ENCODE measurements around the gene BRINP1. TPM values are rescaled to one million over a fixed set of nuclear protein-coding genes. Genes with fewer than 3 reads are reported as not detected.

Gene BRINP1
- total RNA-seq, 2 donors from 2014 or later: 0.44 to 1.9 TPM

DNA sequence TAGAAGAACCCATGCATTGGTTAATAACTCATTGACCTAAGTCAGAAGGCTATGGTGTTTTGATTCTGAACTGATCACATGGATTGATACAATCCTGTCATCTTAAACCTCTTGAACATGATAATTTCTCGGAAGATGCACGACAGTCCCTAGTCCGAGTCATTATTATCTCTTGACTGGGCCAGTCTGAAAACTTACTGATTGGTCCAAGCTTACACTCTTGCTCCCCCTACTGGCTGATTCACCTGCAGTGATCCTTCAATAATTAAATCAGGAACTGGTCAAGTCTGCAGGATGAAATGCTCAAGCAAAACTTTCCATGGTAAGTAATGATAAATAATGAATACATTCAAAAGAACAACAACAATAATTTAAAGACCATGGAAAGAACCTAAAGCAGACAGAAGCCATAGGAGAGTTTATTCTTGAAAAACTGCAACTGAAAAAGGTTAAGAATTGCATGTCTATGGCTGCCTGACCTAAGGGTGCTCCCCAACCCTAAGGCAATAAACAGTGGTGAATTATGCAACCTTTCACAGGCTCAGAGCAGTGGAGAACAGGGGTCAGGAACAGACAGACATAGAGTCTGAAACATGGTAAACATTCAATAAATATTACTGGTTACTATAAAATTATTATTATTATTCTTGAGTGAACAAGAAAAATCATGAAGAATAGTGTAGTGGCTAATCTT, 79.3 kb downstream of the BRINP1 start:
- ATAC-seq: peak in 1 of 2 donors; percentile 71
- intact Hi-C loops (cut with DNase I): loop anchor here (5.0 to 10.0 kb wide), 3 partner anchors 455 to 695 kb away; no protein-coding TSS in a partner anchor
- peak; percentile 51 for DNase-seq

DNA sequence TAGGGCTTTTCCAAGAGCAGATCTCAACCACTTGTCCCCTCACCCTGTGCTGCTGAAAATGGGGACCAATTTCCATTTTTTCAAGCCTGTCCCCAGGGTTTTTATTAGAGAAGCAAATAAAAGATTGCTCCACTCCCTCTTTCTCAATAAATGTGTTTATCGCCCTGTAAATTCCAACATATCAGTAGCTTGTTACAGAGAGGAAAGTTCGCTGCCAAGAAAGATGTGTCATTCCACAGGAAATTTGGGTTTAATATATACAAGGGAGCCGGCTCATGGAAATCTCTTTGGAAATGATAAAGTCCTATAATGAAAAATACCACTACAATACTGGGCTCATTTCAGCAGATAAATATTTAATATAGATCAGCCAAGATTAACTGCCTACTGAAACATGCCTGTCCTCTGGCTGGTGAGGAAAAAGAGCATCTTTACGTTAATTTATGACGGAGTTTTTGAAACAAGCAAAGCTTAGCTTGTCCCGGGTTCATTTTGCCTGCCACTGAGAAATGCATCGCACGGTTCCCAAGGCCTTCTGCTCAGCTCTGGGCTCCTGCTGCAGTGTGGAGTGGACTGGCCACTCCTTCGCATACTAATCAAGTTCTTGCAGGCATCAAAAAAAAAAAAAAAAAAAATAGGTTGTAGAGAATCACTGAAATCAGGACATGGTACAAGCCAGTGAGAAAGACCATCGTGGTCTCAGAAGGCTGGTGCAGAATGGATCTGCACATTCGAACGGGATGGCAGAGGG, 84.5 kb downstream of the BRINP1 start:
- intact Hi-C loops (cut with DNase I): loop anchor here in 1 of 2 donors (5.0 kb wide), 1 partner anchor 452 kb away; no protein-coding TSS in a partner anchor
- ATAC-seq: peak; percentile 23 to 77
- DNase-seq: no peak

DNA sequence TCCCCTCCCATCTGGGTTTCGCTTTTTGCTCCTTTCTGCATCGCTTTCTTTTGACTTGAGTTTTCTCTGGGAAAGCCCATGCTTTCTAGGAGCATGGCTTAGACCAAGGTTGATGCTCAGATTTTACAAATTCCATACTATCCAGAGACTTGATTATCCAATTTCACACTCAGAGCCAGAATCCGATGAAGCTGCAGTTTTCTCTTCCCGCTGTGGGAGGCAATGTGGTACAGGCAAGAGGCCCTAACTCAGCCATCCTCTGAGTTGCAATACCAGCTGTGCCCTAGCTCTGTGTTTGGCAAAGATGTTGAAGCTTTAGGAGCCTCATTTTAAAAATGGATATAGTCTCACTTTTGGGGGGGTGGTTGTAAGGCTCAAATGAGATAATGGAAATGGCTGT, 85.1 kb downstream of the BRINP1 start:
- intact Hi-C loops (cut with DNase I): no loop called here
- ATAC-seq: peak; percentile 38 to 60
- DNase-seq: no peak

DNA sequence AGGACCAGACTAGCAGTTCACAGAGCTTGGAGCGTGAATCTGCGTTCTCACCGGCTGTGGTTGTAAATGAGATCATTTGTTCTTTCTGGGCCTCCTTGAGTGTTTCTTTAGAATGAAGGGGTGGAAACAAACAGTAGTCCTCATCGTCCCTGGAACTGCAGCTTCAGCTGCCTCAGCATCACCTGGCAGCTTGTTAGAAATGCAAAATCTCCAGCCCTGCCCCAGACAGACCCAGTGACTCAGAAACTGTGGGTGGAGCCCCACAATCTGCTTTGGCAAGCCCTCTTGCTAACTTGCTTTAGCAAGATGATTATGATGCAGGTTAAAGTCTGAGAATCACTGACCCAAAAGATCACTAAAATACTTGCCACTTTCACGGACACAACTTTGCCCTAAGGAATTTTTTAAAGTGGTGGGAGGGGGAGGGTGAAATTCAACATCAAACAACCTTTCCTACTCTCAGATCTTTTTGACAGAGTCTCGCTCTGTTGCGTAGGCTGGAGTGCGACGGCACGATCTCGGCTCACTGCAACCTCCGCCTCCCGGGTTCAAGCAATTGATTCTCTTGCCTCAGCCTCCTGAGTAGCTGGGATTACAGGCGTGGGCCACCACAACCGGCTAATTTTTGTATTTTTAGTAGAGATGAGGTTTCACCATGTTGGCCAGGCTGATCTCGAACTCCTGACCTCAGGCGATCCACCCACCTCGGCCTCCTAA, 86.0 kb downstream of the BRINP1 start:
- peak; percentile 30 to 97 for ATAC-seq
- intact Hi-C loops (cut with DNase I): no loop called here
- DNase-seq: peak; percentile 60

DNA sequence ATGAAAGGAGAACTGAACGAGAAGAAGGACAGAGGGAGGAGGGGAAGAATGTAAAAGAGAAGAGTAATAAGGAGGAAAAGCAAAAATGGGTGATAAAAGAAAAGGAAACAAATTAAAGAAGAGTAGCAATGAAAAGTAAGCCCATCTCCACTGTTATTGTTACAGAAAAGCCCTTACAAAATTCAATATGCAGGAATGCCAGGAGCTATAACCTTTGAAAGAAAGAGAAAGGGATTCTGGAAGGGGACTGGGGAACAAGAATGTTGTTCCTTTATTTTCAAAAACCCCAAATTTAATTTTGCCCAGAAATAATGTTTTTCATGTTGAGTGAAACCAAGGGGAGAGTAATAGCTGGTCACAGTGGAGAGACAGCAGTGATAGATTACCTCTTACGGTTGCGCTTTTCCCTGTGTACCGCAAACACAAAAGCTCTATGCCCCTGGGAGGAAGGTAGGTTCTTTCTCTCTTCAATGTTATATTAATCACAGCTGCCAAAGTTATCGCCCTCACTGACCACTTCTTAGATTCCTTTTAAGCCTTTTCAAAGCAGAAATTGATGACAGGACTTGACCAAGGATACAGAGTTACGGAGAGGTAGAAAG, 86.7 kb downstream of the BRINP1 start:
- DNase-seq (no peak), ATAC-seq (no peak)
- intact Hi-C loops (cut with DNase I): no loop called here

DNA sequence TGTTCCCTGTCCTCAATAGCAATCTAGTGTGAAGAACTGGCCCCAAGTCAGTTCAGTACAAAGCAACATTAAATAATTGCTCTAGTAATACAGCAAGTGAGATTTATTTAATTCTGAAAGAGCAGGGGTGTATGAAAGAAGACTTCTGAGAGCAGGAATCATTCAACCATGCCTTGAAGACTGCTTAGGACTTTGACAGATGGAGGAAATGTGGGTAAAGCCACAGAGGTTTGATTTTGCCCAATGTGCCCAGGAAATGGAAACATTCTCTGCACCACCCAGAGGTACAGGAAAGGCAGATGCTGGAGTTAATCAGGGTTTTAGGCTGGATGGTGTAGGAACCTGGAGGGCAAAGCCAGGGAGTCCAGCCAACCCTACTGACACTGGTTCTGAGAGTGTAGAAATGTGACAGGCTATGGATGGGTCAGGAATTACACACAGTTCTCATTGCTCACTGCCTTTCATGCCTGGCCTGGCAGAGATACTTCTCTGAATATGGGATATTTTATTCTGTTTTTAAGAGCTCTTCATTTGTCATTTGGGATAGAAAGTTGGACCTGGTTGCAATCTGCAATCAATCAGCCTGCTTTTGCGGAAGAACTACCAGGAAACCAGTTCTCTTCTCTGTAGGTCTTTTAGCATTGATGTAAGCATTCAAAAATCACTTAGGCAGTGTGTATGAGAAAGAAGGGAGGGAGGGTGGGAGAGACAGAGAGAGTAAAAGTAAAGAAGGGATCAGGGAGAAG, 88.3 kb downstream of the BRINP1 start:
- no peak for ATAC-seq
- no peak for DNase-seq
- intact Hi-C loops (cut with DNase I): no loop called here

DNA sequence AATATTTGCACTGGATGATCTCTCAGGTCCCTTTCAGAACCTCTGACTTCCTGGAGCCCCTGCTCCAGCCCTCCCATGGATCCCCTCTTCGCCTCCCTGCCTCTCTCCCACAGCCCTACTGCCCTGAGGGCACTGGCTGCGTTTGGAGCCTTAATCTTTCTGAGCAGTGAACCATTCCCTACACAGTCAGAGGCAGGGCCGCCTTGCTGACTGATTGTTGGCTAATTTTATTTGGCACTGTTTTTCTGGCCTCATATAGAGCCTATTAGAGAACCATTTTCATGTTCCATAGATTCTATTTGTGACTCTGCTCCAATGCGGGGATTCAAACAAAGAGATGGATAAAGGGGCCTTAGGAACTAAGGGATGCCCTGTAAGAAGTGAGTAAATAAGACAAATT, 91.1 kb downstream of the BRINP1 start:
- DNase-seq (no peak), ATAC-seq (no peak)
- intact Hi-C loops (cut with DNase I): no loop called here

DNA sequence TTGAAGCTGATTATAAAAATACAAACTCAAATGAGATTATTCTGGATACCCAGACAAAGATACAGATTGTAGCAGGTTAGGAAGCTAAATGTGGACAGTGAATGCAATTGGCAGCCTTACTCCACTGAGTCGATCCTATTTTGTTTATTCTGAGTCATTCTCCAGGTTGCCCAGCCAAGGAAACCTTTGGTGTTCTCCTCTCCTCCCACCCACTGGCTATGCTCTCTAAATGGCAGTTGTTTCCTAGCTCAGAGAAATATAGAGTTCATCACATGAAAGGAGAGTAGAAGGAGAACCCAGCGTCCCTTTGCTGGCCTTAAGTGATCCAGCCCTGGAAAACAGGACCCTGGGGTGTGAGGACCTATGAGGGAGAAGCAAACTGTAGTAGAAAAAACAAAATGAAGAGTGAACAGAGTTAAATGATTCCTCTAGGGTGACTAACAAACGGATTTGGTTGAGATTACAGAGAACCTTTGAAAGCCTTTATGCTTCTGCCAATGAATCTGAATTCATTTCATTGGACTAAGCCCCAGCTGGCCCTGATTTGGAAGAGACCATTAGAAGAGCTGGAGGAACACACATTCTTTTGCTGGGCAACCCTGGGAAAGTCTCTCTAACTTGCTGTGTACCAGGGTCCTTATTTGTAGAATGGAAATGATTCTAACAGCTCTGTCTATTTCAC, 95.1 kb downstream of the BRINP1 start:
- no peak for DNase-seq
- intact Hi-C loops (cut with DNase I): no loop called here
- peak in 1 of 2 donors; percentile 96 for ATAC-seq

DNA sequence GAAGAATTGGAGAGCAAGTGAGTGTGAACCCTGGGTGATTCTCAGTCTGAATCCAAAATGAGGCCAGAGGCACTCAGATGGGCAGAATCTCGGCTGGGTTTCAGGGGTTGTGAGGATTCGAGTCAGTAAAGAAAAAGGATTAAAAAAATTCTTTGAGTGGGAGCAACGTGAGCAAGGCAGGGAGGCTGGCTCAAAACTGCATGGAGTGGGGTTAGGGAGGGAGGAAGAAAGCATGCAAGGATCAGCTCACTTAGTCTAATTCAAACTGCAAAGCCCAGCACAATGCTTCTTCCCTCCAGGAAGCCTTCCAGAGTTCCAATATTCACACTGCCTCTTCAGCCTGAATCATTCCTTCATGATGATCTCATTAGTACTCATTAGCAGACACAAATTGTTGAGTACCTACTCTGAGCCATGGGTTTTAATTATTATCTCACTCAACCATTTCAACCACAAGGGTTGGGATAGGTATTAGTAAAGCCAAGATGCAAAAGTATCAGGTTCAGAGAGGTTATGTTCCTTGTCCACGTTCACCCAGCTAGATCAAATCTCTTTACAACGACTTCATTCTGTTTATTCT, 95.8 kb downstream of the BRINP1 start:
- intact Hi-C loops (cut with DNase I): no loop called here
- no peak for DNase-seq
- ATAC-seq: peak in 1 of 2 donors; percentile 77

DNA sequence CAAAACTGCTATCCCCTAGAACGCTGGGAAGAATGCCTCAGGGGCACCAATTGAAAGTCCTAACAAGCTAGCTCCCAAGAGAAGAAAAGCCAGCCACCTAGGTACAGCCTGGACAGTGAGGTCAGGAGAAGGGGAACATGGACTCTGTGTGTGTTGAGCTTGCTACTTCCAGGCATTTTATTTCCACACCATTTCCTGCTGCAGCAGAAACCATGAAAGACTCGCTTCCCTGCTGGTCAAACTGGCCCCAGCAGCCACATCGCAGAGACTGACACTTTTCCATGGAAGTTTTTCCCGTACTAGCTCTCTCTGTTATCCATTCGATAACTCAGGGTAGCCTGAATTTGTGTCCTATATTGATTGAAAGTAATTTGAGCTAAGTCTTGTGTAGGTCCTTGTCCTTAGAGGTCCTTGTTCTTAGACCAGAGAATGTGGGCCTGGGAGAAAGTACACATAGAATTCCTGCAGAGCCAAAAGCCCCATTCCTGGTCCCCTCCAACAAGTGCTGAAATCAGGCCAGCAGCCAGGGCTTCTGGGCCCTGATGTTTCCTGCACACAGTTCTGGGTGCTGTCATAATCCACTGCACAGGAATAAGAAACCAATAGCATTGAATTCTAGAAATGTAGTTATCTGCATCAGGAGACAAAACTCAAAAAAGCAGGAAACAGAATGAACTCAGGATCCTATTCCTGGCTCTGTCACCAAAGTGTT, 96.6 kb downstream of the BRINP1 start:
- no peak for DNase-seq
- ATAC-seq: no peak
- intact Hi-C loops (cut with DNase I): no loop called here

DNA sequence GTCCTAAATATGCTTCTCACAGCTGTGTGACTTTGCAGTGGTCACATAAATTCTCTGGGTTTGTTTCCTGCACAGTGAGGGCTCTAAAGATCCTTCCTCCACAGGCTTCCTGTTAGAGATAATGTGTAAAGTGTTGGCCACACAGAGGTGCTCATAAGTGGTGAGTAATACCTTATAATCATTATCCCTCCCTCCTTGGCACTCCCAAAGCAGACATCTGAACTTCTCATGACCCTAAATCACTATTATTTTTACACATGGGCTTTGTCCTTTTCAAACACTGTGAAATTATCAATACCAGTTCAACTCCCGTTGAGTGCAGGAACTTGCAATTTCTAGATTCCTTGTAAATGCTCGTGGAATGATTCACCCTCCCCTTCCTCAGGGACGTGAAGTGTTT, 100.2 kb downstream of the BRINP1 start:
- DNase-seq: no peak
- ATAC-seq: peak in 1 of 2 donors; percentile 56
- intact Hi-C loops (cut with DNase I): no loop called here

DNA sequence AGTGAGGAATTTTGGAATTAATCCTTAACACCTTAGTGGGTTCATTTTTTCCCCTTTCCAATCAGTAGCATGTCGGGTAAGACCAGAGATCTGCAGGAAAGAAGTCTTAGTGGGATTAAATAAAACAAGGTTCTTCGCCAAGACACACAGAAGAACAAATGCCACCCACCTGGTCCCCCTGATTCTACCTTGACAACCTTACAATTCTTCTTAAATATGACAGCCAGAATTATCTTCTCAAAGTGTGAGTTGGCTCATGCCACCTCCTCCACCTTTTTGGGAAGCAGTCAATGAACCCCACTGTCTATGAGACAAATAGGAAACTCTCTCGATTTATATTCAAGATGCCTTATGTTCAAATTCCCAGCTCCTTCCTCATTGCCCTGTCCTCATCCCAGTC, 105.1 kb downstream of the BRINP1 start:
- ATAC-seq: no peak
- intact Hi-C loops (cut with DNase I): no loop called here
- DNase-seq: no peak

DNA sequence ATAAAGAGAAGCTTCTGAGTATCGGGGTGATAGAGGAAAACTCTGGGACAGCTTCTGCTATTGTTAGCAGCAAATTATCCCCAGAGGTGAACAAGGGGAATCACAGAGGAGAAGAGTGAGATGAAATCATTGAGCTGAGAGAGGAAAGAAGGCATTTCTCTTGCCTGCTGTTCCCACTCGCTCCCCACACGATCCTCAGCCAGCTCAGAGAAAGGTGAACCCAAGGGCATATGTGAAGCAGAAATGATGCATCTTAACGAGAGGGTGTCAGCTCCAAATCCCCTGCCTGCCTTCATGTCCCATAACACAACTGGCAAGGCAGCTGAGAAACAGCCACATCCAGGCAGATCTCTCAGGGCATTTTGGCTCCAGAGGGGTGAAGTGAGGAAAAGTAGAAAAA, 111.6 kb downstream of the BRINP1 start:
- ATAC-seq (no peak), DNase-seq (no peak)
- intact Hi-C loops (cut with DNase I): no loop called here

DNA sequence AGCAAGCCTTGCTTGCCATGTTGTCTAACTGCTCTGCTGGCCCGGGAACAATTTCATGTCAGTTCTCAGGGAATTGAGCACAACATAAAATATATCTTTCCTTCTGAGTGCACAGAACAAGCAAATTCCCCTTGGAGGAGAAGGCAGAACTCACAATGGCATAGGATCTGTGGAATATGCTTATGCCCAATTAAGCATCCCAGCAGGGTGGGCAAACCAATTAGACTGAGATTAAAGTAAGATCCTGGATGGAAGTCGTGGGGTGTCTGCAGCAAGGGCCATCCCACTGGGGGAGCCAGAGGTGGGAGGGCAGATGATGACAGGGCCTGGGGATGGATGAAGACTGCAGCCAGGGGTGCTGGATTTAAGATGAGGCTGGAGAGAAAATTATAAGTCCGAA, 114.1 kb downstream of the BRINP1 start:
- no peak for ATAC-seq
- intact Hi-C loops (cut with DNase I): no loop called here
- DNase-seq: no peak

DNA sequence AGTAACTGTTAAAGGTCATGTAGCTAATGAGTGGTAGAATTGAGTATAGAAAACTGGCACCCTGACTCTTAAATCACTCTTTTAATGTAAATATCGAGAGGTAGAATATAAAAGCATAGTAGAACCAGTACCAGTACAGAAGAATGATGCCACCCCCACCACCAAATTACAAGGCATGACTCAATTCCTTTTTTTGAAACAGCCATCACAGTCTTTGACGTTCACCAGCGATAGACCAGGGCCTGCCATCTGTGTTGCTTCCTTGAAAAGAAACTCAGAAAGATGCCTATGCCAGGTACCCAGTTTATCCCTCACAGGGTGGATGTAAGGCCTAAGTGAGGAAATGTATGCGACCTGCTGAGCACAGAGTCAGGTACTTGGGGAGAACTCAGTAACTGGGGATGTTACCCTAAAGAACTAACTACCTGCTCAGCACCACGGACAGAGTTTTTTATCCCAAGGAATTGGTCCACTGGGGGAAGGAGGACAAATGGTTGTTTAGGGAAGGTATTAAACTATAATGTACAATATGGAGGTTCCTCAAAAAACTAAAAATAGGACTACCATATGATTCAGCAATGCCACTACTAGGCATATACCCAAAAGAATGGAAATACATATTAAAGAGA, 116.5 kb downstream of the BRINP1 start:
- intact Hi-C loops (cut with DNase I): no loop called here
- no peak for DNase-seq
- no peak for ATAC-seq

DNA sequence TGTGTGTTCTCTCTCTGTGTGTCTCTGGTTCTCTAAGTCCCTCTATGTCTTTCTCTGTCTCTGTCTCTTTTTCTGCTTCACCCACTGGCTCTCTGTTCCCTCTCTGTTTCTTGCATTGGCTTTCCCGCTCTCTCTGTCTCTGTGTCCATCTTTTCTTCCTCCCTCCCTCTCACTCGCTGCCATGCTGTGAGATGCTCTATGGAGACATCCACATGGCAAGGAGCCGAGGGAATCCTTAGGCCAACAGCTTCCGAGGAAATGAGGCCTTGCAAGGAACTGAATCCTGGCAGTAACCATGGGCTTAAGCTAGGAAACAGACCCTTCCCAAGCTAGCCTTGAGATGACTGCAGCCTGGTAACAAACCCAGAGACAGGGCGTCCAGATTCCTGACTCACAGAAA, 117.3 kb downstream of the BRINP1 start:
- DNase-seq (no peak), ATAC-seq (no peak)
- intact Hi-C loops (cut with DNase I): no loop called here

DNA sequence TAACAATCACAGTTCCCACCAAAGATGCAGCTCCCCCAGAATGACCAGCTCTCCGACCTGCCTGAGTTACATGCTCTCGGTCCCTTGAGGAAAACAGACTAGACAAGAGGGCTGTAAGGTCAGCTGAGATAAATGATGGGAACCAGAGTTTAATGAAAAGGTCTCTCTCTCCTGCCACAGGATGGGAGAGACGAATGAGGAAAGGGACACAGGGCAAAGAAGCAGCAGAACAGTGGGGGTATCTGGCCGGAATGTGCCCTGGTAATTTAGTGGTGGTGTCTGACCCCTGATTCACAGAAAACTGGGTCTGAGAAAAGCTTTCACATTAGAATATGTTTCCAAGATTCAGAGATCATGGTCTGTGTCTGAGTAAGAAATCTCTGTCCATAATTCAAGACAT, 118.5 kb downstream of the BRINP1 start:
- DNase-seq: no peak
- intact Hi-C loops (cut with DNase I): no loop called here
- no peak for ATAC-seq
